Naive thymus-derived CD8-positive, alpha-beta T cell (primary cell): Measurements from ENCODE around the gene EOLA1. TPM values are rescaled to one million over a fixed set of nuclear protein-coding genes. Genes with fewer than 3 reads are reported as not detected.

Source experiments
- ATAC-seq, 2 donors: fragments of 150-1000 bp; cut with Tn5 transposase in 1 of 2; sonication (Bioruptor Pico), chemical (Tn5 transposase) in 1 of 2; 1 replicate in 1 of 2; 2 replicates in 1 of 2; pipeline ENCODE4 v1.10.0; 2021; ENCODE audit warnings: mild to moderate bottlenecking in 2 of 2, moderate library complexity in 2 of 2
- POLR2A ChIA-PET: fragments of 350-600 bp; sonication (Branson Sonifier 250); formaldehyde crosslinking; loops from one replicate; lab custom pipeline; 2021; ENCODE audit warnings: antibody characterized with exemption; lab: Charles Lee
- DNase-seq, 10 donors: peaks; one replicate each; pipeline versions ENCODE4 v3.0.0 to v3.0.0-alpha.2; 2020 to 2022
- H3K27ac Mint-ChIP-seq, 10 donors: one replicate each; pipeline ENCODE4 v1.8.0; 2020 to 2022; ENCODE audit warnings: mild to moderate bottlenecking in 10 of 10, mixed read lengths in 10 of 10, moderate library complexity in 4 of 10, inconsistent platforms in 1 of 10
- H3K27me3 Mint-ChIP-seq, 5 donors: one replicate each; pipeline ENCODE4 v1.8.0; 2021 to 2022; ENCODE audit warnings: mixed read lengths in 5 of 5
- H3K36me3 Mint-ChIP-seq, 3 donors: one replicate each; pipeline ENCODE4 v1.8.0; 2020 to 2022; ENCODE audit warnings: mixed read lengths in 3 of 3, mild to moderate bottlenecking in 2 of 3, inconsistent platforms in 1 of 3
- H3K4me1 Mint-ChIP-seq, 4 donors: one replicate each; pipeline ENCODE4 v1.8.0; 2021 to 2022; ENCODE audit warnings: mixed read lengths in 4 of 4
- H3K4me3 Mint-ChIP-seq, 10 donors: one replicate each; pipeline ENCODE4 v1.8.0; 2020 to 2022; ENCODE audit warnings: mild to moderate bottlenecking in 10 of 10, mixed read lengths in 10 of 10, moderate library complexity in 6 of 10, inconsistent platforms in 1 of 10
- H3K9me3 Mint-ChIP-seq, 9 donors: one replicate each; pipeline ENCODE4 v1.8.0; 2020 to 2022; ENCODE audit warnings: mixed read lengths in 9 of 9, mild to moderate bottlenecking in 3 of 9, inconsistent platforms in 1 of 9, moderate library complexity in 1 of 9
- polyA plus RNA-seq, 3 donors: library from polyadenylated mRNA; unstranded; fragments of 300-500 nt; fragmentation: Illumina TruSeq; gene quantifications; one replicate each; pipeline ENCODE4 v1.2.3, GENCODE V29; 2021
- total RNA-seq, 8 experiments: library from RNA in 2 of 8; stranded (reverse) in 2 of 8; gene quantifications; one replicate each; pipeline ENCODE4 v1.2.3 and lab custom pipeline; 2021 to 2026

EOLA1 gene
- total and polyA plus RNA-seq, 5 experiments from 2014 or later, result 22.1 to 35.3 (median 24.4) TPM

- Mint-ChIP-seq H3K4me1 (peaks cover 9 to 41% (median 38%) of the 10 kb centered on the region in 4 donors), H3K36me3 (peaks cover 0 to 29% (median 4%) of the 10 kb centered on the region in 3 donors), H3K27me3 (no peaks in the 10 kb centered on the region), H3K27ac (peak overlapping the region; percentile 95 to 100 (median 97)), H3K9me3 (no peaks in the 10 kb centered on the region), H3K4me3 (peak overlapping the region; percentile 85 to 99 (median 93))
- POLR2A ChIA-PET, result interaction anchor here (0.8 to 2.9 kb wide), 6 partner anchors 10 to 434 kb away, joined by 3 to 41 read pairs (median 9); partner anchors contain the start of genes EOLA1 and EOLA2
- DNase-seq (peak in 9 of 10 donors; percentile 33 to 84 (median 54)), ATAC-seq (peak; percentile 25 to 51)
Observed at GRCh38 chrX:149504226-149504914, 36.4 kb upstream of the EOLA1 start.

- Mint-ChIP-seq H3K27me3 (no peaks in the 10 kb centered on the region), H3K4me1 (peaks cover 9 to 41% (median 34%) of the 10 kb centered on the region in 4 donors), H3K9me3 (no peaks in the 10 kb centered on the region), H3K27ac (peak within 1 kb of the TSS; percentile 95 to 100 (median 97)), H3K36me3 (peaks cover 0 to 25% (median 3%) of the 10 kb centered on the region in 3 donors), H3K4me3 (peak within 1 kb of the TSS; percentile 85 to 99 (median 93))
- POLR2A ChIA-PET, result interaction anchor here (0.8 to 2.9 kb wide), 8 partner anchors 9 to 435 kb away, joined by 3 to 41 read pairs (median 5); partner anchors contain the start of genes EOLA1 and EOLA2
- ATAC-seq (peak; percentile 61 to 70), DNase-seq (peak; percentile 69 to 95 (median 84))
Observed at GRCh38 chrX:149504915-149505651, 35.7 kb upstream of the EOLA1 start, which contains the start of gene IDS. IDS (minus strand) TSS chrX:149505306; CDS start chrX:149505137, 169 bp downstream.

GRCh38 chrX:149505671-149506070 is 35.1 kb upstream of the EOLA1 start:
- Mint-ChIP-seq H3K9me3 (no peaks in the 10 kb centered on the region), H3K4me1 (peaks cover 11 to 46% (median 32%) of the 10 kb centered on the region in 4 donors)
- POLR2A ChIA-PET, result interaction anchor here (0.8 to 2.9 kb wide), 8 partner anchors 9 to 434 kb away, joined by 3 to 41 read pairs (median 5); partner anchors contain the start of gene EOLA1

DNA sequence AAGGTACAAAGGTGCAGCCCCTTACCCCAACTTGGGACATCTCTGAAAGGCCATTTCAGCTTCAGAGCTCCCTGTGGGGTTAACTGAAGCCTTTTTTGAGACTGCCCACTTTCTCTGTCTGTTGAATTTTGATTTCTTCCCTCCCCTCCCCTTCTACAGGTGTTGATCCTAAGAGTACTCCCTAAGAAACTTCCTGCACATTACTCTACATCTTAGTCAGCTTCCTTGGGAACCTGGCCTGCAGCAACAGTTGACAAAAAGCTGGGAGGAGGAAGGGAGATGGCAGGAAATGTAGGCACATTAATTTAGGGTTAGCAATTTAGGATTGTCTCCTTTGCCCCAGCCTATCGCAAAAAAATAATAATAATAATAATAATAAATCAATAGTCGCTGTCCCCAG is 34.5 kb upstream of the EOLA1 start:
- Mint-ChIP-seq H3K36me3 (peaks cover 0 to 16% (median 3%) of the 10 kb centered on the region in 3 donors), H3K27ac (peak overlapping the region in 8 of 10 donors; percentile 69 to 100 (median 97)), H3K4me1 (peaks cover 11 to 42% (median 26%) of the 10 kb centered on the region in 4 donors), H3K9me3 (no peaks in the 10 kb centered on the region), H3K4me3 (no peak overlapping the region), H3K27me3 (peaks cover 0 to 2% (median 0%) of the 10 kb centered on the region in 5 donors)
- POLR2A ChIA-PET, result interaction anchor here (0.9 to 2.9 kb wide), 2 partner anchors 15 to 34 kb away, joined by 4 to 14 read pairs; partner anchors contain the start of gene EOLA1
- no peak for ATAC-seq
- DNase-seq, result no peak

More at GRCh38 chrX:149505671-149506070, 35.1 kb upstream of the EOLA1 start:
- peaks cover 0 to 19% (median 3%) of the 10 kb centered on the region in 3 donors for H3K36me3 Mint-ChIP-seq
- H3K4me3 Mint-ChIP-seq, result peak overlapping the region; percentile 85 to 99 (median 93)
- peaks cover 0 to 2% (median 0%) of the 10 kb centered on the region in 5 donors for H3K27me3 Mint-ChIP-seq
- H3K27ac Mint-ChIP-seq, result peak overlapping the region; percentile 70 to 100 (median 97)
- ATAC-seq, result no peak
- DNase-seq, result no peak

DNA sequence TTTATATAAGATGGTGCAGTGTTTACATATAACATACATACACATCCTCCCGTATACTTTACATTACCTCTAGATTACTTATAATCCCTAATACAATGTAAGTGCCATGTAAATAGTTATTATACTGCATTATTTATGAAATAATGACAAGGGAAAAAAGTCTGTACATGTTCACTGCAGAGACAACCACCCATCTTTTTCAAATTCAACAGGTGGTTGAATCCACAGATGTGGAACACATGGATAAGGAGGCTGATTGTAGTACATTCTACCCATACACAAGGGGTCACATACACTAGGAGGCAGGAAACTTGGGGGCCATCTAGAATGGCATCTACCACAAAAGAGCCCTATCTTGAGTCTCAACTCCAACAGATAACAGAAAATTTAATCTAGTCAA is 32.3 kb upstream of the EOLA1 start:
- peaks cover 11 to 29% (median 23%) of the 10 kb centered on the region in 4 donors for H3K4me1 Mint-ChIP-seq
- H3K9me3 Mint-ChIP-seq, result no peaks in the 10 kb centered on the region
- DNase-seq (no peak), ATAC-seq (no peak)
- H3K36me3 Mint-ChIP-seq, result peaks cover 0 to 3% (median 2%) of the 10 kb centered on the region in 3 donors
- H3K4me3 Mint-ChIP-seq, result no peak overlapping the region
- peaks cover 0 to 2% (median 0%) of the 10 kb centered on the region in 5 donors for H3K27me3 Mint-ChIP-seq
- POLR2A ChIA-PET, result no interaction called here
- H3K27ac Mint-ChIP-seq, result no peak overlapping the region

- ATAC-seq (peak in 1 of 2 donors; percentile 44), DNase-seq (no peak)
- peak overlapping the region in 4 of 10 donors; percentile 11 to 78 (median 49) for H3K27ac Mint-ChIP-seq
- H3K36me3 Mint-ChIP-seq, result no peaks in the 10 kb centered on the region
- H3K27me3 Mint-ChIP-seq, result peaks cover 0 to 2% (median 0%) of the 10 kb centered on the region in 5 donors
- POLR2A ChIA-PET, result no interaction called here
- H3K4me3 Mint-ChIP-seq, result no peak overlapping the region
- H3K9me3 Mint-ChIP-seq, result no peaks in the 10 kb centered on the region
- H3K4me1 Mint-ChIP-seq, result peaks cover 5 to 34% (median 26%) of the 10 kb centered on the region in 4 donors
Observed at GRCh38 chrX:149510386-149510785, 30.4 kb upstream of the EOLA1 start.

DNA sequence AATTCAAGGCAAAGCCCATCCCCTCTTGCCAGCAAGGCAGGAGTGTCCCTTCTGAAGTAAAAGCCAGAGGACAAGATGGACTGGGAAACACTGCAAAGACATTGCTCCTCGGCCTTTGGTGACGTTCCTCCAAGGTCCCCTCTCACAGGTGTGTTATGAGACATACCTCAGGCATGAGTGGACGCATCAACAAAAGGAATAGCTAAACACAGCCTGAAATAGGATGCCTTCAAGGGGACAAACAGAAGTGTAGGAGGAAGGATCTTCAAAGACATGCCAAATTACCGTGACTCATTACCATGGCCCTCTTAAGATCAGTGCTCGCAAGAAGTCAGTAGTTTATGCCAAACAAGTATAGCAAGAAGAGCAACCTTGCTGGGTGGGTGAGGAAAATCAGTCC is 29.7 kb upstream of the EOLA1 start:
- Mint-ChIP-seq H3K4me3 (no peak overlapping the region), H3K4me1 (peaks cover 6 to 33% (median 25%) of the 10 kb centered on the region in 4 donors), H3K27ac (peak overlapping the region in 2 of 10 donors; percentile 40 to 73), H3K27me3 (peaks cover 0 to 2% (median 0%) of the 10 kb centered on the region in 5 donors), H3K9me3 (no peaks in the 10 kb centered on the region), H3K36me3 (no peaks in the 10 kb centered on the region)
- ATAC-seq (no peak), DNase-seq (no peak)
- POLR2A ChIA-PET, result interaction anchor here (3.4 kb wide), 1 partner anchor 29 kb away, joined by 21 read pairs; the partner anchor contains the start of gene EOLA1

GRCh38 chrX:149512225-149512885 is 28.5 kb upstream of the EOLA1 start:
- Mint-ChIP-seq H3K4me3 (peak overlapping the region in 2 of 10 donors; percentile 33 to 34), H3K4me1 (peaks cover 6 to 33% (median 25%) of the 10 kb centered on the region in 4 donors), H3K36me3 (no peaks in the 10 kb centered on the region), H3K27ac (peak overlapping the region in 6 of 10 donors; percentile 43 to 87 (median 68)), H3K9me3 (no peaks in the 10 kb centered on the region), H3K27me3 (peaks cover 0 to 2% (median 0%) of the 10 kb centered on the region in 5 donors)
- DNase-seq (peak; percentile 17 to 73 (median 57)), ATAC-seq (peak; percentile 79 to 82)
- POLR2A ChIA-PET, result interaction anchor here (0.7 to 3.4 kb wide), 5 partner anchors 10 to 428 kb away, joined by 3 to 21 read pairs (median 4); partner anchors contain the start of gene EOLA1

DNA sequence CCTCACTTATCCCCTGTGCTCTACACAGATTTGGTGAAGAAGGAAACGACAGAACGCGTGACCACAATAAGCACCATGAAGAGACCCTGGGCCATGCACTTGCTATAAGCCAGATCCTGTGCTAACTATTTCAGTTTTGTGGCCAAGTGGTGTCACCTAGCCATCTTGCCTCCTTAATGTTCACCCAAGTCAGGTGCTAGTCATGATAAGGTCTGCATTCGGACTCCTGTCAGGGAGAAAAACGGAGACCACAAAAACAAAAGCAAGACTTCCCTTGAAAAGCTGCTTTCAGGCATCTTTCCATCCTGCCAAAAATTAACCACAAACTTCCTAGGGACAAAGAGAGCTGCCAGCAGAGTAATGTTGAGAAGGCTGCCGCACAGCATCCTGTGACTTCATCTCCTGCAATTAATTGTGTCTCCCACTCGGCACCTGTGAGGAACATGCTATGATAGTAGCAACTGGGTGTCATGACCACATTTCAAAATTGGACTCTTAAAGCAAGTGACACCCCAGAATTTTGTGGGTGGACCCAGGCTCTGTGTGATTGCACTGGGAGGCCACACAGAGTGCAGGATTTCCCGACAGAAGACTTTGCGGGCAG is 26.9 kb upstream of the EOLA1 start:
- peak overlapping the region in 6 of 10 donors; percentile 58 to 88 (median 70) for H3K27ac Mint-ChIP-seq
- peak; percentile 55 to 56 for ATAC-seq

DNA sequence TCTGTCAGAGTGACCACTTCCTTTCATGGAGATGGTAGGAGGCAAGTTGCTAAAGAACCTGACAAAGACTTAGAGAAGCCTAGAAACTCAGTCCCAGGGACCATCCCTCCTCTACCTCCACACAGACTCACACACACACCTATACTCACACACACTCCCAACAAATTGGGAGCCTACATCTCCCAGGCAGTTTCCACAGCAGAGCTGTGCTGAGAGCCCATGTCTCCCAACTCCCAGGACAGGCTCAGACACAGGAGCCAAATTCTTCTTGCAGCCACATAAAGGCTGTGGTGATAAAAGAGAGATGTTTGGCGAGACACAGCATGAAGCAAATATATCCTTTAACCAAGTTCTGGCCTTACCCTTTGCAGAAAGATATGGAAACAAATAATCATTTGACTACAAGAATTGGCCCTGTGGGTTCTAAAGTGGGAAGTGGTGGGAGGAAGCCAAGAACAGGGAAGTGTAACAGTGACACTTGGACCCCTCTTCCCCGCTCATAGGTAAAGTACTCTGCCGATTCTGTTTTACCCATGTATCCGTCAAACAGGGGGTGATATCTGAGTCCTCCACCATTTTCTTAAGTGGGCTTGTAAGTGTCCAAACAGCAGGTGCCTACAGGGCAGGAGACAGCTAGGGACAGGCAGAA is 24.7 kb upstream of the EOLA1 start:
- peaks cover 0 to 2% (median 0%) of the 10 kb centered on the region in 3 donors for H3K36me3 Mint-ChIP-seq
- POLR2A ChIA-PET, result no interaction called here
- no peak for ATAC-seq
- peak overlapping the region in 4 of 10 donors; percentile 10 to 79 (median 74) for H3K27ac Mint-ChIP-seq
- H3K4me1 Mint-ChIP-seq, result peaks cover 7 to 40% (median 28%) of the 10 kb centered on the region in 4 donors
- peaks cover 0 to 4% (median 0%) of the 10 kb centered on the region in 5 donors for H3K27me3 Mint-ChIP-seq
- H3K4me3 Mint-ChIP-seq, result peak overlapping the region in 1 of 10 donors; percentile 39
- DNase-seq, result no peak
- H3K9me3 Mint-ChIP-seq, result no peaks in the 10 kb centered on the region

More for the DNA sequence above, 26.9 kb upstream of the EOLA1 start:
- Mint-ChIP-seq H3K36me3 (no peaks in the 10 kb centered on the region), H3K9me3 (no peaks in the 10 kb centered on the region), H3K27me3 (peaks cover 0 to 3% (median 0%) of the 10 kb centered on the region in 5 donors), H3K4me1 (peaks cover 6 to 33% (median 22%) of the 10 kb centered on the region in 4 donors), H3K4me3 (peak overlapping the region in 3 of 10 donors; percentile 18 to 30 (median 22))
- DNase-seq, result peak in 1 of 10 donors; percentile 22
- POLR2A ChIA-PET, result interaction anchor here (1.7 to 3.4 kb wide), 4 partner anchors 8 to 26 kb away, joined by 4 to 21 read pairs (median 10); partner anchors contain the start of genes EOLA1 and IDS
